Measurements from ENCODE around the gene ENOX1.

The ENOX1 gene

GRCh38 chr13:43693639-43694038 lies 93.1 kb downstream of the ENOX1 start:
- DNase-seq (ENCODE audit: low read depth): no peak
- H3K4me3 ChIP-seq (ENCODE audit: control insufficient read depth, low read depth, low read length): no peak overlapping the region
- TF ChIP-seq, protein P1, sequence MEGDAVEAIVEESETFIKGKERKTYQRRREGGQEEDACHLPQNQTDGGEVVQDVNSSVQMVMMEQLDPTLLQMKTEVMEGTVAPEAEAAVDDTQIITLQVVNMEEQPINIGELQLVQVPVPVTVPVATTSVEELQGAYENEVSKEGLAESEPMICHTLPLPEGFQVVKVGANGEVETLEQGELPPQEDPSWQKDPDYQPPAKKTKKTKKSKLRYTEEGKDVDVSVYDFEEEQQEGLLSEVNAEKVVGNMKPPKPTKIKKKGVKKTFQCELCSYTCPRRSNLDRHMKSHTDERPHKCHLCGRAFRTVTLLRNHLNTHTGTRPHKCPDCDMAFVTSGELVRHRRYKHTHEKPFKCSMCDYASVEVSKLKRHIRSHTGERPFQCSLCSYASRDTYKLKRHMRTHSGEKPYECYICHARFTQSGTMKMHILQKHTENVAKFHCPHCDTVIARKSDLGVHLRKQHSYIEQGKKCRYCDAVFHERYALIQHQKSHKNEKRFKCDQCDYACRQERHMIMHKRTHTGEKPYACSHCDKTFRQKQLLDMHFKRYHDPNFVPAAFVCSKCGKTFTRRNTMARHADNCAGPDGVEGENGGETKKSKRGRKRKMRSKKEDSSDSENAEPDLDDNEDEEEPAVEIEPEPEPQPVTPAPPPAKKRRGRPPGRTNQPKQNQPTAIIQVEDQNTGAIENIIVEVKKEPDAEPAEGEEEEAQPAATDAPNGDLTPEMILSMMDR (conservative IDR thresholded peaks at IDR 0.05; ENCODE audit: control insufficient read depth, insufficient read depth, low read depth, low read length): no peak

- no peak for DNase-seq (ENCODE audit: low read depth)
- TF ChIP-seq, protein P1 (conservative IDR thresholded peaks at IDR 0.05; ENCODE audit: control insufficient read depth, insufficient read depth, low read depth, low read length): no peak
- H3K4me3 ChIP-seq (ENCODE audit: control insufficient read depth, low read depth, low read length): no peak overlapping the region
These were observed 98.4 kb downstream of the ENOX1 start for GRCh38 chr13:43688227-43688907.

GRCh38 chr13:43687038-43687437 lies 99.7 kb downstream of the ENOX1 start:
- no peak overlapping the region for H3K4me3 ChIP-seq (ENCODE audit: control insufficient read depth, low read depth, low read length)
- no peak for DNase-seq (ENCODE audit: low read depth)
- TF ChIP-seq, protein P1 (conservative IDR thresholded peaks at IDR 0.05; ENCODE audit: control insufficient read depth, insufficient read depth, low read depth, low read length): no peak

DNA sequence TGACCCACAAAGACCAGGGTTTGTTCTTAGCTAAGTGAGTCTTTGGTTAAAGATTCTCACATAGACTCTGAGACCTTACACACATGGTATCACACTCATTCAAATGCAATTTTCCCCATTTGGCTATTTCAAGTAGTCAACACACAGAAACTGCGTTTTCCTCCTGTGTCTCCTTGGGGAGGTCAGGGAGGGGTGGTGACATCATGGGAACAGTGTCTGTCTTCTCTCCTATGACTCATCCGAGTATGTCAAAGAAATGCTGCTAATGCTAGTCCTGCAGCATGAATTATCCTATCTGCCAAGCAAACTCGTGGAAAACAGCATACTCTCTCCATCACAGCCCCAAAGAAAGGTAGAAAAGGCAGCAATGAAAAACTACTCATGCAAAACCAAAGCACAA lies 100.2 kb downstream of the ENOX1 start:
- peak; percentile 98 for DNase-seq (ENCODE audit: low read depth)
- no peak overlapping the region for H3K4me3 ChIP-seq (ENCODE audit: control insufficient read depth, low read depth, low read length)
- TF ChIP-seq, protein P1 (conservative IDR thresholded peaks at IDR 0.05; ENCODE audit: control insufficient read depth, insufficient read depth, low read depth, low read length): no peak

DNA sequence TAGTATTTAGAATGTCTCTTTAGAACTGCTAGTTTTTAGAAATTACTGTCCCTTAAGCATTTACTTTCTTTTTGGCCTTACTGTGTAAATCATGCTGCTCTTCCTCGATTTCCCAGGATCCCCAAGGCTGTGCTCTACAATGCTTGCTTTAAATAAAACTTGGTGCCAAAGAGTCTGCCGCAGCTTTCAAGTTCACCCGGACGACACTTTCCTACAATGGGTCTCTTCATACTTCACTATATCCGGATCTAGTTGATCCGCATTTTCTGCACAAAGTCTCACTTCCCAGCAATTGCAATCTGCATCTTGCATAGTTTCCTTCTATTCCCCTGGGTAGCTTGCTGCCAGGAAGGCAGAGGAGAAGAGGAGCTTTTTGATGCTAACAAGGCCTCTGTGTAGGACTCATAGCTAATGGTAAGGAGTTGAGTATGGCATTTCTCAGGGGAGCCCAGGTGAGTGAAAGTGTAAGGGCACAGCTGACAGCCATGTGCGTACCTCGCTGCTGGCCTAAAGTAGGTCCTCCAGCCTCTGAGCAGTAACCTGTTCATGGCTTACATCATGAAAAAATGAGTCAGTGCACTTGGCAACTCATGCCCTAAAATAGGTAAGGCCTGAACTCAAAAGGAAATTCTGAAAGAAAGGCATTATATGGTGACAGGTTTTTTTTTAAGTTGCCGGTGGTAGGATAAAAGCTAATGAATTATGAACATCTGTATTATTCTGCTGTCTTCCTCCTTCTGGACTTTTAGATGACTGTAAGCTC lies 101.6 kb downstream of the ENOX1 start:
- no peak overlapping the region for H3K4me3 ChIP-seq (ENCODE audit: control insufficient read depth, low read depth, low read length)
- no peak for DNase-seq (ENCODE audit: low read depth)
- TF ChIP-seq, protein P1 (conservative IDR thresholded peaks at IDR 0.05; ENCODE audit: control insufficient read depth, insufficient read depth, low read depth, low read length): no peak

DNA sequence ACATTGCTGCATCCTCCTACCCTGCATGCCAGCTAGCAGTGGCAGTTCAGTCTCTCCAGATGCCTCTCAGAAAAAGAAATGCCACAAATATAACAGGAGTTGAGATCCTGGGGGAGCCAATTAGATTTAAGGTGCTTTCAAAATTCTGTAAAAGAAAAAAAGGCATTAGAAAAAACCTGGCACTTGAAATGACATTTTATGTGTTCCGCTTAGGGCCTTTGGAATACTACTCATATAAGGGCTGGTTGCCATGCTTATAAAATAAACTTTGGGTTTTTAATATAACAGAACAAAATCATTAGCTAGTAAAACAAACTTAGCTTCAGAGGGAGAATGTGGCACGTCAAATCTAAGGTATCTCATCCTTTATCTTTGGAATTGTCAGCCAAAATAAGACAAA lies 104.1 kb downstream of the ENOX1 start:
- DNase-seq (ENCODE audit: low read depth): no peak
- no peak overlapping the region for H3K4me3 ChIP-seq (ENCODE audit: control insufficient read depth, low read depth, low read length)
- TF ChIP-seq, protein P1 (conservative IDR thresholded peaks at IDR 0.05; ENCODE audit: control insufficient read depth, insufficient read depth, low read depth, low read length): no peak

Measured in fibroblast of mammary gland (primary cell).